NCI-H1694 treated with DMSO at 0.1 percent for 48 hours (cell line): ENCODE results near the gene CDH6.

Source experiments
- DNase-seq: peaks from one replicate; lab custom pipeline; 2025; lab: John Stamatoyannopoulos, UW

Gene CDH6

DNA sequence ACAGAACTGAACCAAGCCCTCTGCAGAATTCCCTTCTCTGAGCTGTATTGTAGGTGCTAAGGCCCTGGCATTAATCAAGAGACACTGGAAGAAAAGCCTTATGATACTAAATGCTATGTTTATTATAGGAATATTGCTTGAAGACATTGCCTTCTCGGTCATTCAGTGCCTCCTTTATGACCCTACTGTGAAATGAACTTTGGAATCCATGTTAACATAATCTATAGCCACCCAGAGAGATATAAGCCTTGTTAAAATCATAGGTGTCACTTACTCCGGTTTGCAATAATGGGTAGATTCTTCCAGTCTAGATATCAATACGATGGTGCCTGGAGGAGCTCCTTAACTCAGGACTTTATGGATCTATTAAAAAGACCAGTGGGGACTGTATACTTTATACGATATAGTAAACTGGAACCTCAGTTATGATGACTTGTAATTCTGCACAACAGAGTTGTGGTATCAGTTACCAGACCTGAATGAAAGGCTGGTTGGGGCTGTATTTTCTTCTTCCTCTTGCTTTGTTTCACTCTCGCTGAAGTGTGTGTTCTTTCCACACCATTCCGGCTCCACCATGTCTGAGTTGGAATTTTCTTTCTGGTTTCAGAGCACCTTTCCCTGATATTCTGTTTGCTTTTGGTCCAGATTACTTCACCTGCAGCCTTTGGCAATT lies 183.9 kb downstream of the CDH6 start:
- DNase-seq, result no peak

DNA sequence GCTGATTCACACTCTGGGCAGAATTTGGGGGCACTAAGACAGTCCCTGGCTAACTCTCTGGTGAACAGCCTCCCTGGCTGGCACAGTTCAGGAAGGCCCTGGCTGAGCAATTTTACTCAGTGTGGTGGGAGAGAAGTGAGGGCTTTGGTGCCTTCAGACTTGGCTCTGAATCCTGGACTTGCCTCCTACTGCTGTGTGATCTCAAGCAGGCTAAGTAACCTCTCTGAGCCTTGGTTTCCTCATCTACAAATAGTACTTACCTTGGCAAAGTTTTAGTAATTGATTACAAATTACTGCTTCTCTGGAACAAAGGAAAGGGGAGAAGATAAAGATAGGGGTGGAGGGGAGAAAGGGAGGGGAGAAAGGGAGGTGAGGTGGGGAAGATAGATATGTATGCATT lies 184.7 kb downstream of the CDH6 start:
- no peak for DNase-seq
